HG02938 (cell line): Measurements from ENCODE around the gene RO60.

Experiments
- ATAC-seq: cut with Tn5 transposase; IDR thresholded peaks from one replicate; pipeline ENCODE4 v1.9.1; 2021; ENCODE audit warnings: mild to moderate bottlenecking, moderate library complexity; ENCODE audit not compliant: unreplicated experiment

RO60 gene

GRCh38 chr1:193060406-193060805, 994 bp downstream of the RO60 start:
- ATAC-seq: no peak

- no peak for ATAC-seq
These were observed 1.5 kb downstream of the RO60 start for GRCh38 chr1:193060938-193061337.

- ATAC-seq: no peak
These were observed 3.5 kb downstream of the RO60 start for GRCh38 chr1:193062698-193063463.

GRCh38 chr1:193065954-193066353, 6.5 kb downstream of the RO60 start:
- no peak for ATAC-seq

- ATAC-seq: no peak
These were observed 7.2 kb downstream of the RO60 start for GRCh38 chr1:193066606-193067005.

- no peak for ATAC-seq
These were observed 8.6 kb downstream of the RO60 start for GRCh38 chr1:193068013-193068412.

- ATAC-seq: peak; percentile 49
These were observed 10.5 kb downstream of the RO60 start for GRCh38 chr1:193069748-193070385.

GRCh38 chr1:193070386-193070753, 11.0 kb downstream of the RO60 start:
- ATAC-seq: no peak

- no peak for ATAC-seq
These were observed 11.5 kb downstream of the RO60 start for GRCh38 chr1:193070942-193071341.

- no peak for ATAC-seq
These were observed 18.6 kb downstream of the RO60 start for GRCh38 chr1:193077991-193078390.

GRCh38 chr1:193079187-193079586, 19.8 kb downstream of the RO60 start:
- ATAC-seq: no peak

GRCh38 chr1:193083365-193084088, 24.1 kb downstream of the RO60 start:
- ATAC-seq: peak; percentile 98

GRCh38 chr1:193085263-193085662, 25.9 kb downstream of the RO60 start:
- ATAC-seq: no peak

GRCh38 chr1:193086342-193086741, 26.9 kb downstream of the RO60 start:
- ATAC-seq: no peak

GRCh38 chr1:193087893-193088292, 28.5 kb downstream of the RO60 start:
- no peak for ATAC-seq

- no peak for ATAC-seq
These were observed 31.5 kb downstream of the RO60 start for GRCh38 chr1:193090865-193091264.

- no peak for ATAC-seq
These were observed 34.7 kb downstream of the RO60 start for GRCh38 chr1:193094112-193094511.

GRCh38 chr1:193102662-193103061, 43.2 kb downstream of the RO60 start:
- no peak for ATAC-seq

- no peak for ATAC-seq
These were observed 44.5 kb downstream of the RO60 start for GRCh38 chr1:193103759-193104501.

- ATAC-seq: peak; percentile 34
These were observed 45.1 kb downstream of the RO60 start for GRCh38 chr1:193104502-193104906.
